ENCODE results near the gene TMEM238.

The TMEM238 gene

DNA sequence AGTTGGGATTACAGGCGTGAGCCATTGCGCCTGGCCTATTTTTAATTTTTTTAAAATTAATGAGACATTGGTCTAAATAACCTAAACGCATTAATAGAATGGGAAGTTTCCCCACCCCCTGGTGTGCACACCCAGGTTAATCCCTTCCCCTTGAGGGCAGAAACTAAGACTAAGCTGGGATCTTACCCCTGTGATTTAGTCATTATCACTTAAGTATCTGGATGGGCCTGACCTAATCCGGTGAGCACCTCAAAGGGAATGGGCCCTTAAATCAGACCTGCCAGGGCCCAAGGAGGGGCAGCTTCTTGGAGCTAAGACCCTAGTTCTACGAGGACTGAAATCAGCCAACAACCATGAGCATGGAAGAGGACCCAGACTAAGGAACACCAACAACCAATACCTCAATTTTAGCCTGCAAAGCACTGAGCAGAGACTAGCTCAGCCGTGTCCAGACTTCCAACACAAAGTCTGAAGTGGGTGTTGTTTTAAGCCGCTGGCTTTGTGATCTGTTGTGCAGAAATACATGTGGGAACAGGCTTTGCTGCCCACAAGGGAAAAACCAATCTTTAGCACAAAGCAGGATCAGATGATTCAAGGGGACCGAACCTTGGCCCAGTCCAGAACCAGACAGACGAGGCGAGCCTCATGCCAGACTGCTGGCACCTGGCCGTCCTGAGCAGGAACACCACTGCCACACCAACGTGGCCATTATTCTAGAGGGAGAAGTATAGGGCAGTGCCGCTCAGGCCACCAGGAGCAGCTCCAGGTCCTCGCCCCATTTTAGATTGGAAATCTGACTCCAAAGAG lies 16.4 kb upstream of the TMEM238 start:
- DNase-seq = no peak

DNA sequence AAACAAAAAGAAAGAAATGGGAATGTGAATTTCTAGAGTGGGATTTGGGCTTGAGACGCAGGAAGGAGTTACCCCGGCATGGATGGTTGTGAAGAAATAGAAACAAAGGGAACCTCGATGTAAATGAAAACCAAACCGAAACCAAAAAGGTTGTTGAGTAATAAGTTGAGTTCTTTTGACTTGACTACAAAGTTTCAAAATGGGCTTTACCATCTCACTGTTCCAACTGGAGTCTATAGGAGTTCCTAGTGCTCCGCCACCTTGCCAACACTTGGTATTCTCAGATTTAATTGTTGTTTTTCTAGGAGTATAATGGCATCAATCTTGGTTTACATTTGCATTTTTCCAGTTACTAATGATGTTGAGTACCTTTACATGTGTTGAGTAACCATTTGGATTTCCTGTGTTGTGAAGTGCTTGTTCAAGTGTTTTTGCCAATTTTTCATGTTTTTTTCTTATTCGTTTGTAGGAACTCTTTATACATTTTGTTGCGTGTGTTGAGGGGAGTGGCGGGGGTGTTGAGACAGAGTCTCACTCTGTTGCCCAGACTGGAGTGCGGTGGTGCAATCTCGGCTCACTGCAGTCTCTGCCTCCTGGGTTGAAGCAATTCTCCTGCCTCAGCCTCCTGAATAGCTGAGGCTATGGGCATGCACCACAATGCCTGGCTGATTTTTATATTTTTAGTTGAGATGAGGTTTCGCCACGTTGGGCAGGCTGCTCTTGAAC lies 14.3 kb upstream of the TMEM238 start:
- DNase-seq = no peak

- no peak for DNase-seq
These were observed 9.0 kb upstream of the TMEM238 start for GRCh38 chr19:55392820-55393761.

DNA sequence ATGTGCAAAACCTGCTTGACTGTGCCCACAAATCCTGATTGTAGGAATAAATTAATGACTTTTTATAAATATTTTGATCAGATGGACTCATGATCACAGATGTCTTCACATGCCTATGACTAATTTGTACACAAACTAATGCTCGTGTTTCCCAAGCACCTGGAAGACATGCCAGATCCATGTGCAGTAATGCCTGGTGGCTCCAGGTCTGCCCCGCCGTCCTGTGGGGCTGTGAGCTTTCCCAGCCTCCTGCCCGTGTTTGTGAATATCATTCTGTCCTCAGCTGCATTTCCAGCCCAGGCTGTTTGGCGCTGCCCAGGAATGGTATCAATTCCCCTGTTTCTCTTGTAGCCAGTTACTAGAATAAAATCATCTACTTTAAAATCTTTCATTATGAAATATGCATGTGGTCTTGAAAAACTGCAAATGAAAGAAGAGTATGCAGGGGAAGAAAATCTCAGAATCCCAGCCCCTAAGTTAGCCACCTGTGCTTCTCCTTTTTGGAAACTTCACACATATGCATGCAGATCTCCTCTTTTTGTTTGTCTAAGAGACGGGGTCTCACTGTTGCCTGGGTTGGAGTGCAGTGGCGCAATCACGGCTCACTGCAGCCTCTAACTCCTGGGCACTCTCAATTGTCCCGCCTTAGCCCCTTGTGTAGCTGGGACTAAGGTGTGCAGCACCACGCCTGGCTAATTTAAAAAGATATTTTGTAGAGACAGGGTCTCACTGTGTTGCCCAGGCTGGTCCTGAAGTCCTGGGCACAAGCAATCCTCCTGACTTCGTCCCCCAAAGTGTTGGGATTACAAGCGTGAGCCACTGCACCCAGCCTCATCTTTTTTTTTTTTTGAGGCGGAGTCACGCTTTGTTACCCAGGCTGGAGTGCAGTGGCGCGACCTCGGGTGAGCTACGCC lies 7.9 kb upstream of the TMEM238 start:
- DNase-seq = no peak

- no peak for DNase-seq
These were observed 7.1 kb upstream of the TMEM238 start for GRCh38 chr19:55391191-55391670.

DNA sequence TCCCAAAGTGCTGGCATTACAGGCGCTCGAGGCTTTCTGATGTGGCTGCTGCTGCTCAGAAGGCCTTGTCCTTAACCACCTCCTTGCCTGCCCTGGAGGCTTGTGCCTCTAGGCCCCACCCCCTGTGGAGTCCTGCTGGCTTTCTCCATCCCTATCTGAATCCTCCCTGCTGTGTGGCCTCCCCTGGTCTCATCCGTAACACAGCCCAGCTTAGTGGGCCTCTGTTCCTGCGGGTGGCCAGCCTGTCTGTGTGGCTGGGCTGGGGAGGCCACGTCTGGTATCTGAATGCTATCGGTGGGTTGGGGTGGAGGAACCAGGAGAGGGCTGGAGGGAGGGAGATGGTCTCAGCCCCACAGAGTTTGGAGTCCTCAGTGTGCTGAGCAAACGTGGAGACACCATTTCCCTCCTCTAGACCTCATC lies 6.4 kb upstream of the TMEM238 start:
- no peak for DNase-seq

GRCh38 chr19:55389386-55390317 lies 5.6 kb upstream of the TMEM238 start:
- no peak for DNase-seq

GRCh38 chr19:55387736-55388497 lies 3.8 kb upstream of the TMEM238 start:
- no peak for DNase-seq

DNA sequence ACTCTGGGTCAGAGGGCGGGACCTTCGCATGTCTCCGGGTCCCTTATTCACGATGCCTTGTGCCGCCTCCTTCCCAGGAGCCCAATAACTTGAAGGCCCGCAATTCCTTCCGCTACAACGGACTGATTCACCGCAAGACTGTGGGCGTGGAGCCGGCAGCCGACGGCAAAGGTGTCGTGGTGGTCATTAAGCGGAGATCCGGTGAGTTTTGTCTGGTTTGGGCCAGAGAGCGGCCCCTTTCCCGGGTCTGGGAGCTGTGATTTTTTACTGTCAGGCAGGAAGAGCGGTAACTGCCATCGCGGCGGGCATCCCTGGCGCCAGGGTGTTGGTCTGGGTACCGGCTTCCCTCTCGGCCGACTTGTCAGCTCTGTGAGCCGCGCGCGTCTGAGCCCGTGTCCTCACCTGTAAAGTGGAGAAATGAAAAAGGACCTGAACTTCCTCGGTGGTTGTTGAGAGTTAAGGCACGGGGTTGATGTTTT lies 2.4 kb upstream of the TMEM238 start:
- no peak for DNase-seq

DNA sequence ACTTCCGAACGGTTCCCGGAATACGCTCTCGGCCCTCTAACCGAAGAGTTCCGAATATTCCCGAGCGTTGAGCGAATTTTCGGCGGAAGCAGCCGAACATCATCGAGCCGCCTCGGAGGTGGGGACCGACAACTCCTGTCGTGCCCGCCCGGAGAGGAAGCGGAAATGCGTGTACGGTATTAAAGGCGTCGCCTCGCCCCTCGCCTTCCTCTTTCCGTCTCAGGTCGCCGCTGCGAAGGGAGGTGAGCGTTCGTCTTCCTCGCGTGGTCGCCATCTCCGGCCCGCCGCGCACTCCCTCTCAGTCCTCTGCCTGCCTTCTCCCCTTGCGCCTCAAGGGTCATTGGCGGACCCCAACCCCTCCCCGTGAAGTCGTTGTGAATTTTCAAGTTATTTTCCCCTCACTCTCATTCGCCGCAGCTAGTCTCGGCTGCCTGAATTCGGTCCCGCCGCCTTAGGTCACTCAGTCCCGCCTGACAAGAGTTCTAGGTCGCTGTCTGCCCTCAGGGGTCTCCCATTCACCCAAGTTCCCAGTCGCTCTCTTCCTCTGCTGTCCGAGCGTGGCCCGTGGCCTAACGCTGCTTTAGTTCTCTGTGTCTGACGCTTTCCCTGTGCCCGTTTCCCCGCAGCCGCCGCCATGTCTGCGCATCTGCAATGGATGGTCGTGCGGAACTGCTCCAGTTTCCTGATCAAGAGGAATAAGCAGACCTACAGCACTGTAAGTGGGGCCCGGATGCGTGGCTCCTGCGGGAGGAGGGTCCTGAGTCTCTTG lies 1.8 kb upstream of the TMEM238 start, which contains the start of gene RPL28:
Gene RPL28, plus strand, starts transcription at position 209 of the 769 bp plus-strand sequence. Its CDS starts 426 bp downstream, at position 635.
- peak; percentile 94 for DNase-seq

DNA sequence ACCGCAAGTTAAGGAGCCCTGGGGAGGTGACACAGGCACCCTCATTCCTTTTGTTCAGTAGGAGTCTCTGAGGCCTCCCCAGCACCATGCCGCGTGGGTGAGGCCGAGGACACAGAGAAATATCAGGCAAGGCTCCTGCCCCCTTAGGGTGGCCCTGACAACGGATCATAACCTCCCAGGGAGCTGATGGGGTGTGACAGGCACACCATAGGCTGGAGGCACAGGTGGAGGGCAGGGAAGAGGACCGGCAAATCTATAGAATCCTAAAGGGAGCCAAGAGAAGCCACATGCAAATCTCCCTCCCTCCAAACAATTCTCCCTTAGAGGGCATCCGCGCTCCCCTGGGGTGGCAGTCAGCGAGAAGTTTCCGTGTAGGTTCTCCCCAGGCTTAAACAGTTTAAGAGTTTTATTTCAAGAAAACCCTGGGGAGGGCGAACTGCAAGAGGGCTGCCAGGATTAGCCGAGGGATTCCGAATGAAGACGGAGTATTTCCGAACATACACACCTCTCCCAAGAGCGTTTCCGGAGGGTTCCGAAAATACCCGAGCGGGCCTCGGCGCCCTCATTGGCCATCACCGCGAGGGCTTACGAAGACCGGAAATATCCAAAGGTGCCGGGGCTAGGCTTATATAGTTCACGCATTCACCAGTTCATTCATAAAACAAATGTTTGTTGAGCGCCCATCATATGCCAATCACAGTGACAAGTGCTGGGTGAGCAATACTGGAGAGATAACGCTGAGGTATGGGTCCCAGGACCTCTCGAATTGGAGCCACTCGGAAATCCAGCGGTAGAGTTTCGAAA lies 1.0 kb upstream of the TMEM238 start:
- DNase-seq = peak; percentile 87

DNA sequence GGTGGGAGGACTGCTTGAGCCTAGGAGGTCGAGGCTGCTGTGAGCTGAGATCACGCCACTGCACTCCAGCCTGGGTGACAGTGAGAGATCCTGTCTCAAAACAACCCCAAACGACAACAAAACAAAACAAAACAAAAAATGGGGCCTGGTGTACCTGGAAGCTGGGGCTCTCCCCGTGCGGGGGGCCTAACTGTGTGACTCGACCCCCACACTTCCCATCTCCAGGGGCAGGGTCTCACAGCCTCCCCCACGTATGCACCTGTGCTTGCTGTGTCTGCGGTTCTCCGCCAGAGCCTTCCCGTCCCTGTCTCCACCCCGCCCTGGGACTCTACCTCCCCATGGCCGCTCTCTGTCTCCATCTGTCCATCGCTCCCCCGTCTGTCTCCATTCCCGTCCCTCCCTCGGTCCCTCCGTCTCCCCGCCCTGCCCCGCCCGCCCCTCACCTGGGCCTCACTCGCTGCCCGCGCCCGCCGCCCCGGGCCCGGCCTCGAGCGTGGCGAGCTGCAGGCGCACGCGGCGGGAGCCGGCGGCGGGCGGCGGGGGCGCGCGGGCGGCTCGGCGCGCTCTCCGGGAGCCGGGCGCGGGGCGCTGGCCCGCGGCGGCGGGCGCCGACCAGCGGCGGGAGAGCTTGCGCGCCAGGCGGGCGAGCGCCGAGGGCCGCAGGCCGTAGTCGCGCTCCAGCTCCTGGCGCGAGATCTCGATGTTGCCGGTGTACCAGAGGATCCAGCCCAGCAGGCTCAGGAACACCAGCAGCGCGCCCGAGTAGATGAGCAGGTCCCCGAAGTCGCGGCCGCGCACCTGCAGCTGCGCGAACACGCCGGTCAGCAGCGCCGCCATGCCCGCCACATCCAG lies 587 bp downstream of the TMEM238 start:
- peak; percentile 60 for DNase-seq

DNA sequence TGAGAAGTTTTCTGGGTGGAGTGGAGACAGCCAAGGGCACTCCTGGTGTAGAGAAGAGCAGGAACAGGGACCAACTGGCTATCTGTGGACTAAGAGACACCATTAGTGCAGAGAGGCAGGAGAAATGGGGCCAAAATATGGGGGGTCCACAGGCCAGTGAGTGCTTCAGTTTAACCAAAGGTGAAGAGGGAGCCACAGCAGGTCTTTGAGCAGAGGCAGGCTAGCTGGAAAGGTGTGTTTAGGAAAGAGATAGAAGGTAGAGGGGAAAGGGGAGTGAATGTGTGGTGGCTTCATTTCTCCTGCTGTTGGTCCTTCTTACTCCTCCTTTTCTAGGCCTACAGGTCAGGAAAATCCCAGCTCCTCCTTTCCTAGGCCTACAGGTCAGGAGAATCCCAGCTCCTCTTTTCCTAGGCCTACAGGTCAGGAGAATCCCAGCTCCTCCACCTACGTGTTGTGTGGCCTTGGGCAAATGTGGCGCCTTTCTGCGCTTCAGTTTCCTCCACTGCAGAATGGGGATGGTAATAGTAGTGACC lies 1.5 kb downstream of the TMEM238 start:
- DNase-seq = no peak

DNA sequence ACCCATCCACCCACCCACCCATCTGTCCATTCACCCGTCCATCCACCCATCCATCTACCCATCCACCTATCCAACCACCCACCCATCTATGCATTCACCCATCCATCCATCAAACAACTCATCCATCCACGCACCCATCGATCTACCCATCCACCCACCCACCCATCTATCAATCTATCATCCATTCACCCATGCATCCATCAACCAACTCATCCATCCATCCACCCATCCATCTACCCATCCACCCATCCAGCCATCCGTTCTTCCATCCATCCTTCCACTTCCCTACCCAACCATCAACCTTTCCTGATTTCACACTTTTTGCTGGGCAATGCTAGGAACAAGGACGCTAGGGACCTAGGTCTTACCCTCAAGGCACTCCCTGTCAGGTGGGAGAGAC lies 2.1 kb downstream of the TMEM238 start:
- no peak for DNase-seq

DNA sequence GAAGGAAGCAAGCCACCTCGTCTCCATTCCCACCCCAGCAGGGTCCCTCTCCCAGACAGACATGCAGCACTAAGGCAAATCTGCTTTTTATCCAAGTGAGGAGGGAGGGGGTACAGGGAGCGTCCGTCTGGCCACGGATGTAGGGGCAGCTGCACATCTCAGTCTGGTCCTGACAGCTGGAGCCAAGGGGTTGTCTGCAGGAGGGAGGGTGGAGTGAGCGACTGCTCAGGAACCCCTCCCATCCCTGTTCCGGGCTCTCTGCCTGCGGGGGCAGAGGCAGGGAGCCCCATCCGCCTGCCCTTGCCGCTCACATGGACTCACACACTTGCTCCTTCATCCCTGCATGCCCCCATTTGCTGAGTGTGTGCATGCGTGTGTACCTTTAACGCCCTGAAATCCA lies 4.9 kb downstream of the TMEM238 start:
- no peak for DNase-seq

DNA sequence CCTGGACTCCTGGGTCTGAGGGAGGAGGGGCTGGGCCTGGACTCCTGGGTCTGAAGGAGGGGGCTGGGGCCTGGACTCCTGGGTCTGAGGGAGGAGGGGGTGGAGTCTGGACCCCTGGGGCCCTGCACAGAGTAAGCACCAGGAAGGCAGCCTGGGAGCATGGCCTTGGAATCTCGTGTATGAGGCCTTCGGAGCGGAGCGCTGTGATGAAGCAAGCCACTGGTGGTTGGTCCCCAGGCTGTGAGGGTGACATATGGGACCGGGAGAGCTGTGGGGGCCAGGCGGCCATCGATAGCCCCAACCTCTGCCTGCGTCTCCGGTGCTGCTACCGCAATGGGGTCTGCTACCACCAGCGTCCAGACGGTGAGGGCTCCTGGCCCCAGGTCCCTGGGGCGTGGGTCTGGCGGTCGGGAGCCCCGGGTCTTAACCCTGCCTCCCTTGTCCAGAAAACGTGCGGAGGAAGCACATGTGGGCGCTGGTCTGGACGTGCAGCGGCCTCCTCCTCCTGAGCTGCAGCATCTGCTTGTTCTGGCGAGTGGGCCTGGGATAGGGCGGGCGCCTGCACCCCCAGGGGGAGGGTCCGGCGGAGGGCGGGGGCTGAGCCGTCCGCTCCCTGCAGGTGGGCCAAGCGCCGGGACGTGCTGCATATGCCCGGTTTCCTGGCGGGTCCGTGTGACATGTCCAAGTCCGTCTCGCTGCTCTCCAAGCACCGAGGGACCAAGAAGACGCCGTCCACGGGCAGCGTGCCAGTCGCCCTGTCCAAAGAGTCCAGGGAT lies 6.5 kb downstream of the TMEM238 start:
- no peak for DNase-seq
